ENCODE data around the gene DDX59. TPM values are rescaled to one million over a fixed set of nuclear protein-coding genes. Genes with fewer than 3 reads are reported as not detected.

The DDX59 gene
- 21.7 TPM for total RNA-seq

GRCh38 chr1:200669314-200670241, at the start of gene DDX59:
TSS of gene DDX59 (minus strand) at chr1:200669907. CDS start at chr1:200666740, 3,167 bp downstream.

DNA sequence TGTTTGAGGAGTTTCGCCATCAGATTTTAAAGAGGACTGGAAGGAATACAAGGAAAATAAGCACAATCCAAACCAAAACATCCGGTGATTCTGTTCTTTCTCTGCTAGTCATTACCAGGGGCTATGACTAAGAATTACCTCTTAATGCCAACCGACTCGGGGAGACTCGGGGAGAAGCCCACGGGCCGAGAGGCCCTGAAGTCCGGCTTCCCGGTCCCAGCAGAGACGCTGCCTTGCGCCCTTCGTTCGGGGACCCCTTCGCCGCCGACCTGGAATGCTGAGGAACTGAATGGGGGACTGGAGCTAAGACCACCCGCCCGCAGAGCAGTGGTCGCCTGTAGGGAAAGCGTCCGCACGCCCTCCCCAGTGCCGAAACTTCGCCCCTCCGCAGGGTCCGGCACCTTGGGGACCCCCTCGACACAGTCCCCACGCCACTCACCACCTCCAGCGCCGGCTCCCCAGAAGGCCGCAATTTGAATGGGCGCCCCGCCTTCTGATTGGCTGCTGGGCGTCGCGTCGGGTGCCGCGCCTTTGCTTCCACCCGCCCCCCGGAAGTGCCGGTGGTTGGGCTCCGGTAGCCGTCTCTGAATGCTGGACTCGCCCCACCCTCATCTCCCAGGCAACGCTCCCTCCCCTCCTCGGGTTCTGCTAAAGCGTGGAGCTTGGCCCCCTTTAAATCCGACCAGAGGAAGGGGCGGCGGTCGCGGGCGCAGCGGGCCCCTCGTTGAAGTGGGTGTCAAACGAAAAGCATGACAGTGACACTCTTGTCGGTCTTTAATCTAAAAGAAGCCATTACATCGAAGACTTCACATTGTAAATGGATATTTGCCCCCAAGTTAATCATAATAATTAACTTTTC, 49.2 kb downstream of the DDX59 start, which contains the start of gene KIF14:
KIF14 (minus strand) TSS at position 479 of the 859 bp plus-strand sequence. CDS start 2,028 bp downstream, outside the sequence.

Other genes with a start within 250 kb of the DDX59 start
- 4.2 TPM for gene KIF14, start 49.2 kb downstream of the DDX59 start, total RNA-seq
- gene CAMSAP2, start 69.0 kb upstream of the DDX59 start, total RNA-seq, result 151 TPM
- gene GPR25, start 203.1 kb upstream of the DDX59 start, total RNA-seq, result 0.46 TPM
- 4.6 TPM for gene INAVA, start 225.0 kb upstream of the DDX59 start, total RNA-seq